GM10266 (cell line): ENCODE results near the gene TRIM23.
A peak's percentile ranks its signal among the peaks of the same experiment; 100 is the strongest.
"Not testable (repeated sequence)": the region's sequence is repeated elsewhere in the genome, so short reads cannot be mapped to it uniquely, and the experiment has no call there.

Experiments
- DNase-seq: peaks from one replicate; pipeline ENCODE4 v3.0.0; 2012; ENCODE audit errors: extremely low spot score
- TF ChIP-seq, protein P1 (sequence below): IDR thresholded peaks from 2 replicates; pipeline ENCODE4 v1.5.1; 2012; ENCODE audit warnings: mild to moderate bottlenecking, low read depth; ENCODE audit not compliant: control insufficient read depth, insufficient read depth; ENCODE audit errors: missing control alignments

Gene TRIM23

DNA sequence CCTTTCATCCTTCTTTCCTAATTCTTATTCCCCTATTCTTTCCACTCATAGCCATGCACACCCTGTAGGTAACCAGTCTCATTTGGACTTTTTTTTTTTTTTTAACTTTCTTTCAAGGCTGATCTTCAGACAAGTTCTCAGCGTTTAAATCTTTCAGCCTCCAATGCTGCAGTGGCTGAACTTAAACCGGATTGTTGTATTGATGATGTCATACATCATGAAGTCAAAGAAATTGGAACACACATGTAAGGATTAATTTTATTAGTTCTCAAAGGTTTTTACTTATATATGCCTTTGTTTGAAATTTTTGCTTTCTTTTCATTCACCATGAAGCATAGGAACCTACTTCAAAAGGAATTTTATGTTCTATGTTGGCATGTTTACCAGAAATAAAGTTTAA is 22.8 kb upstream of the TRIM23 start:
- TF ChIP-seq, protein P1, sequence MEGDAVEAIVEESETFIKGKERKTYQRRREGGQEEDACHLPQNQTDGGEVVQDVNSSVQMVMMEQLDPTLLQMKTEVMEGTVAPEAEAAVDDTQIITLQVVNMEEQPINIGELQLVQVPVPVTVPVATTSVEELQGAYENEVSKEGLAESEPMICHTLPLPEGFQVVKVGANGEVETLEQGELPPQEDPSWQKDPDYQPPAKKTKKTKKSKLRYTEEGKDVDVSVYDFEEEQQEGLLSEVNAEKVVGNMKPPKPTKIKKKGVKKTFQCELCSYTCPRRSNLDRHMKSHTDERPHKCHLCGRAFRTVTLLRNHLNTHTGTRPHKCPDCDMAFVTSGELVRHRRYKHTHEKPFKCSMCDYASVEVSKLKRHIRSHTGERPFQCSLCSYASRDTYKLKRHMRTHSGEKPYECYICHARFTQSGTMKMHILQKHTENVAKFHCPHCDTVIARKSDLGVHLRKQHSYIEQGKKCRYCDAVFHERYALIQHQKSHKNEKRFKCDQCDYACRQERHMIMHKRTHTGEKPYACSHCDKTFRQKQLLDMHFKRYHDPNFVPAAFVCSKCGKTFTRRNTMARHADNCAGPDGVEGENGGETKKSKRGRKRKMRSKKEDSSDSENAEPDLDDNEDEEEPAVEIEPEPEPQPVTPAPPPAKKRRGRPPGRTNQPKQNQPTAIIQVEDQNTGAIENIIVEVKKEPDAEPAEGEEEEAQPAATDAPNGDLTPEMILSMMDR = no peak
- DNase-seq = no peak

DNA sequence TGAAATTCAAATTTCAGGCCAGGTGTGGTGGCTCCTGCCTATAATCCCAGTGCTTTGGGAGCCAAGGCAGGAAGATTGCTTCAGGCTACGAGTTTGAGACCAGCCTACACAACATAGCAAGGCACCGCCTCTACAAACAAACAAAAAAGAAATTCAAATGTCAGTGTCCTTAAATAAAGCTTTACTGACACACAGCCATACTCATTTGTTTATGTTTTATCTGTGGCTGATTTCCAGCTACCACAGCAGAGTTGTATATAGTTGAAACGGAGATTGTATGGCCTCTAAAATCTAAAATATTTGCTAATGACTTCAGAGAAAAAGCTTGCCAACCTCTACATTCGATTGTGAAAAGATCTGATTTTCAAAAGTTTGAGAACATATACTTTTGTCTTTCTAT is 16.1 kb upstream of the TRIM23 start:
- no peak for DNase-seq
- TF ChIP-seq, protein P1 = no peak

DNA sequence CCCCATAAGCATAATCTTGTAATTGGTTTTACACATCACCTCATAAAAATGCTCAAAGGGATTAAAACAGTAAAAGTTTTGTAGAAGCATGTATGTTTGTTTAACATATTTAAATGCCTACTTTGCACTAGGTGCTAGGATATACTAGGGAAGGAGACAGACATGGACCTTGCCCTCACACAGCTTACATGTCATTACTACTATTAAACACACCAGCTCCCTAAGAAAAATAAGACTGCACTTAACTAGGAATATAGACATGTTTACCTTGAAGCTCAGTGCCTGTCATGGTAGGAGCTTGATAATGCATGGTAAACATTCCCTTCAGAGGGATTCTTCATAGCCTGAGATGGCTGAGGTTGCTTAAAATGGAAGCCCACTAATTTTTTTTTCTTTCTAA is 6.8 kb upstream of the TRIM23 start:
- no peak for DNase-seq
- TF ChIP-seq, protein P1 = no peak

DNA sequence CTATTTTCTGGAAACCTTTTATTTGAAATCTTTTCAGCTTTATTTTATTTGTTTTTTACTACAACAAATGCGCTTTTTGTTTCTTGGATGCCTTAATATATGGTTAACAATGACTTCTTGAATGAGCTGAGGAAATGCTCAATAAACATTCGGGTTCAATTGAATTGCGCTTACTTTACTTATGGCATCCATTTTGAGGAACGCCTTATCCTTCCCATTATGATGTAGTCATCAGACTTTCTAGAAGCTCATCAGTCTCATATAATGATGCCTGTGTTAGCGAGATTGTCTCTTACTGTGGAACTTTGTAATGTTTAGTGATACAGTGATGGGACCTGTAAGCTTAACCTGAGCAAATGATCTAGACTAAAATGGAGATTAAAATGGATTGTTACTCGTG is 1.6 kb upstream of the TRIM23 start:
- TF ChIP-seq, protein P1 = no peak
- no peak for DNase-seq

DNA sequence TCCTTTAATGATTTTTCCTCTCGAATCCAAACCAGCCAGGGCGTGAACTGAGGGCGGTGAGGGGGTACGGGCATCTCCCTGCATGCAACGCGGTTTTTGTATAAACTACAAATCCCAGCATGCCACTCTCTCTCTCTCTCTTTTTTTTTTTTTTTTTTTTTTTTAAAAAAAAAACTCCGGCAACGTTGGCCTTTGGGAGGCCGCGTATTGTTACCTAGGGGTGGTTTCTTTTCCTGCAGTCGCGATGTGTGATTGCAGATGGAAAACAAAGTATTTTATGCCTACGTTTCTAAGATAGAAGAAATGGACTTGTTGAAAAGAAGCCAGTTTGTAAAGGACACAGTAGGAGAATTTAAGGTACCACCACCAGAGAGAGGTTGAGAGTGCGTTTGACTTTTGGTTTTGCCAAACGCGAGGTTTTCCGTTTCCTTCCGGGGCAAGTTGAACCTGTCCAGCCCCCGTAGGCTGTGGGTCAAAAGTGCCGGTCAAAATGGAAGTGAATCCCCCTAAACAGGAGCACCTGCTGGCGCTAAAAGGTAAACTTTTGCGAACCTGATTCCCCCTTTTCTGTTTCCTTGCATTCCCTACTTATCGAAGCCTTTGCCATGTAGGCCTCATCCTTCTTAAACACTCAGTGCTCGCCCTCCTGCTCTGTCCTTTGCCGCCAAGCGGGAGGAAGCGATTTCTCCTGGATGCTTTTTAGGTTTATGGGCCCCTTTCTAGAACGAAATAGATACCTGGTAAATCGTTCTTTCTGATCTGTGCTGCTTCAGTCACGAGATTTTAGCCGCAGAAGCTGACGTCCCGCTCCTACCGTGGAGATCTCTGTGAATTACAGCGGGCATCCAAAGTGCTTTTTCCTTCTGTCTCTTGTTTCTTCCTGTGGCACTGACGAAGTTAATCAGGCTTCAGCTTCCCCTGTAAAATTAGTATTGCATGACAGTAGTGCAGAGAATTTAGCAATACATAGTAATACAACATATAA is 730 bp upstream of the TRIM23 start, which contains the start of the genes SHLD3 and TRAPPC13:
Gene SHLD3, plus strand, starts transcription at position 457 of the 985 bp plus-strand sequence. CDS start 4,561 bp downstream, outside the sequence.
Gene TRAPPC13, plus strand, starts transcription at position 457 of the 985 bp plus-strand sequence. Its CDS starts 34 bp downstream, at position 491.
- TF ChIP-seq, protein P1 = no peak
- peak; percentile 58 for DNase-seq

DNA sequence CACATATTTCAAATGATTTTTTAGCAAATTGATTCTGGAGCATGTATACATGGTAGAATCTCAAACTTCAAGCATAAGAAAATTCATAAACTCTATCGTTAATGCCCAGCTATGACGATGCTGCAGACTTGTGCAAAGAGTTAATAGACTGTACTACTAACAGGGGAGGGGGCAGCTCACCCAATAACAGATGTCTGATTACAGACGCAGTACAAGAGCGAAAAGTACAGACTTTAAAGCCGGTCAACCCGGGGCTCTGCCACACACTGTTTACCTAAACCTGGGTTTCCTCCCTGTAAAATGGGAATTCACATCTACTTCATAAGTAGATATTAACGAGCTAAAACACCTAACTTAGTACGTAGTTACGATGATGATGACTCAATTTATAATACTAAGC is 651 bp downstream of the TRIM23 start:
- TF ChIP-seq, protein P1 = no peak
- no peak for DNase-seq

DNA sequence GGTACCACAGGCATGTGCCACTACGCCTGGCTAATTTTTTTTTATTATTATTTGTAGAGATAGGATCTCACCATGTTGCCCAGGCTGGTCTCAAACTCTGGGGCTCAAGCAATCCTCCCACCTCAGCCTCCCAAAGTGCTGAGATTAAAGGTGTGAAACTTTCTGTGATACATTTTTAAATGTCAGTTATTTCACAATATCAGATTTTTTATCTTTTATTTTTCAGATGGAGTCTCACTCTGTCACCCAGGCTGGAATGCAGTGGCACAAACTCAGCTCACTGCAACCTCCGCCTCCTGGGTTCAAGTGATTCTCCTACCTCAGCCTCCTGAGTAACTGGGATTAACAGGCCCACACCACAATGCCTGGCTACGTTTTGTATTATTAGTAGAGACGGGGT is 2.2 kb downstream of the TRIM23 start:
- DNase-seq = not testable (repeated sequence)
